CD1c-positive myeloid dendritic cell (primary cell): ENCODE results near the gene AMPD3.

Source experiments
- DNase-seq: peaks from one replicate; pipeline ENCODE4 v3.0.0-alpha.2; 2016; ENCODE audit errors: extremely low spot score

The AMPD3 gene

GRCh38 chr11:10461276-10461790 lies 6.3 kb downstream of the AMPD3 start:
- no peak for DNase-seq

DNA sequence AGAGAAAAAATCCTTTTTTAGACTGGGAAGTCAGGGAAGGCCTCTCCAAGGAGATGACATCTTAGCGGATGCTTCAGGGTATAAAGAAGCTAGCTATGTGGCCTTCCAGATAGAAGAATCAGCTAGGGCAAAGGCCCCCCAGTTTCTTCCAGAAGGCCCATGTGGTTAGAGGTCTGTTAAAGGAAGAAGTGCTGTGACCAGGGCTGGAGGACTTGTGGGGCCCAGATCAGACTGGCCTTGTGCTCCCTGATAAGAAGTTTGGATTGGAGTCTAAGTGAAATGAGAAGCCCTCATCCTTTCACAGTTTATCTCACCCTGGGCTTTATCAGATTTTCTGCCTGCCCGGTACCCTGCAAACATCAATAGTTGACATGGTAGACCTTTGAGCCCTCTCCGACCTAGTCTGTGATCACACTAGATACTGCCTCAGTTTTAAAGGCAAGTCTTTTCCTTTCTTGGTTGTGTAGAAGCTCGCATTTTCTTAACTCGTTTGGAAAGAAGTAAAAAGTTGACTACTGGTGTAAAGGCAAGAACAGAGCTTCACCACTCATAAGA lies 7.8 kb downstream of the AMPD3 start:
- no peak for DNase-seq

GRCh38 chr11:10473371-10473770 lies 18.3 kb downstream of the AMPD3 start:
- no peak for DNase-seq

DNA sequence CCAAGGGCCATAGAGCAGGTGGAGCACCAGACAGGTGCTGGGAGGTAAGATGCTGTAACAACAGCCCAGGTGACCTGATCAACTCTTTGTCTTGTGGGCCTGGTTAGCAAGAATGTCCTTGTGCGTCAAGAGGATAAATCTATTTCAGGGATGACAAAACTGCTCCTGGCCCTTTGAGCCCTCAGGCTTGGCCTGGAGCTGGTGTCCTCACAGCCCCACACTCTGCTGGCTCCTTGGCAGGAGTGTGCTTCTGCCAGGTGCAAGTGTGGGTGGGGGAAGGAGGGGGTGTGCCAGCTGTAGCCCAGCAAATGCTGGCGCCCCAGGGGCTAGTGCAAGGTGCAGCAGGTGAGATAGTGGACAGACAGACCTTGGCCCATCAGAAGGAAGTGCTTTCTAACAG lies 19.5 kb downstream of the AMPD3 start:
- DNase-seq, result no peak

DNA sequence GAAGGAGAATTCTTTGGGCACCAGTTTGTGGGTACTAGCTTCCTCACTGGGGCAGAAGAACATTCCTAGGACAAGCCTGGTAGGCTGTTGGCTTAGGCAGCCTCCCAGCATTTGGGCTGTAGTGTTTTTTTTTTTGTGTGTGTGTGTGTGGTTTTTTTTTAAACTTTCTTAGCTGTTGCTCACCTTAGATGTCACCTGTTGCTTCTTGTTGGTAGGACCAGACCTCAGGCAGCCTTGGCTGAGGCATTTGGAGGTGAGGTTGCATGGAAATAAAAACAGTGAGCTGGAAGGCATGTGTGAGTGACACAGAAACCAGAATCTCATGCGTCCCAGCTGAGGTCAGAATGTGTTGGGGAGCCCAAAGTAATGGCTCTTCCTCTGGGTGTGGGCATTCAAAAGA lies 21.3 kb downstream of the AMPD3 start:
- DNase-seq, result no peak

DNA sequence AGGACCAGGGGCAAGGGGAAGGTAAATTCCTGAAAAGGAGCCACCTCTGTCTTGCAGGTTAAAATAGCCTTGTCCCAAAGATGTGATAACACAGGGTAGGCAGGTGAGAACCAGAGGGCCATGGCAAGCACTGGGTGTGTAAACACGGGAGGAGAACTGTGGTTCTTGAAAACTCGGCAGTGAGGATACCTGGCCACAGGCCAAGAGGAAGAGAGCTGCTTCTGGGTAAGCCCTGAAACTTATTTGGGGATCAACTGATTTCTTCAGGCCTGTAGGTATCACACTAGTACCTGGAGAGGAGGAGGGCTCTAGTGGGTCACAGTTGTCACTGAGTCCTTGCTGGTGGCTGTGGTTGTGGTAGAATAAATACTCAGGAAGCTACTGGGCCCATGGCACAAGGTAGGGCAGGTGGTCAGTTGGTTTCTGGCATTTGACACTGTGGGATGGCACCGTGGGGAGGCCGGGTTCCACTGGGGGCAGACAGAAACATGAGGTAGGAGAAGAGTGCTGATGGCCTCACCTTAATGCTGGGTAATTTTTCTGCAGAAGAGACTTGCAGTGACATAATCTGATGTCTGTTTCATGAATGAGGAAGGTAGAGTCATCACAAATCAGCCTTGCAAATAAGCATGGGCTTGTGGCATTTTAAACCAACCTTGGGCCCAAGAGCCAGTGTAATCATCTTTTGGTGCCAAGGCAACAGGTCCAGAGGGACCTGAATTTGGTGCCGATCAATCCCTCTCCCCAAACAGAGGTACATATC lies 22.0 kb downstream of the AMPD3 start:
- peak; percentile 35 for DNase-seq

DNA sequence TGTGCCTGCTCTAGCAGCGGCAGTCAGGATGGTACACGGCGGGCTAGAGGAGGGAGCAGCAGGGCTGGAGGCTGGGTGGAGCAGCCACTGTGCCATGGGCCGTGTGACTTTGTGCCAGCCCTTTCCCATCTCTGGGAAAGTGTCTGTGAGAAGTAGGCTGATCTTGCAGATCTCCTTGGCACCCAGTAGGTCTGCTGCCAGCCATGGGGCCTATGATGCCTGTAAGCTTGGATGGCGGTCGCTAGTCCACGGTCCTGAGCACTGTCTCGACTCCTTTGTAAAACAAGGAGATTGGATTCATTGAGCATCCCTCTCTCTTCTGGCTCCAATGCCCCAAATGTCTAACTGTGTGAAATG lies 22.6 kb downstream of the AMPD3 start:
- DNase-seq, result no peak

DNA sequence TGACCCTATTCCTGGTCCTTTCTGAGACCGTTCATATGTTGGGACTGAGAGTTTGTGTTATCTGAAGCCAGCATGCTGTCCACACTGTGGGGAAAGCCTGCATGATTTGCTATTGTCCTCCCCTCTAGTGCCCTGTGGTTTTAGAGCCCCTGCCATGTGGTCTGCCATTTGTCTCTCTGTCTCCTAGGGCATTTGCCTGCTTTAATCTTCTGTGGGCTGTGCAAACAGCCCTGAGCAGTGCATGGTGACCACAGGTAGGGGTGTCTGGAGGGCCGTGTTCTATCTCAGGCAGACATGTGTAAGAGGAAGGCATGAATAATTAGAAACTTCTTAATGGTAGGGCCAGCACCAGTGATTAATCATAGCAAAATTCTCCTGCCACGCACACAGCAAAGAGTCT lies 23.0 kb downstream of the AMPD3 start:
- no peak for DNase-seq

DNA sequence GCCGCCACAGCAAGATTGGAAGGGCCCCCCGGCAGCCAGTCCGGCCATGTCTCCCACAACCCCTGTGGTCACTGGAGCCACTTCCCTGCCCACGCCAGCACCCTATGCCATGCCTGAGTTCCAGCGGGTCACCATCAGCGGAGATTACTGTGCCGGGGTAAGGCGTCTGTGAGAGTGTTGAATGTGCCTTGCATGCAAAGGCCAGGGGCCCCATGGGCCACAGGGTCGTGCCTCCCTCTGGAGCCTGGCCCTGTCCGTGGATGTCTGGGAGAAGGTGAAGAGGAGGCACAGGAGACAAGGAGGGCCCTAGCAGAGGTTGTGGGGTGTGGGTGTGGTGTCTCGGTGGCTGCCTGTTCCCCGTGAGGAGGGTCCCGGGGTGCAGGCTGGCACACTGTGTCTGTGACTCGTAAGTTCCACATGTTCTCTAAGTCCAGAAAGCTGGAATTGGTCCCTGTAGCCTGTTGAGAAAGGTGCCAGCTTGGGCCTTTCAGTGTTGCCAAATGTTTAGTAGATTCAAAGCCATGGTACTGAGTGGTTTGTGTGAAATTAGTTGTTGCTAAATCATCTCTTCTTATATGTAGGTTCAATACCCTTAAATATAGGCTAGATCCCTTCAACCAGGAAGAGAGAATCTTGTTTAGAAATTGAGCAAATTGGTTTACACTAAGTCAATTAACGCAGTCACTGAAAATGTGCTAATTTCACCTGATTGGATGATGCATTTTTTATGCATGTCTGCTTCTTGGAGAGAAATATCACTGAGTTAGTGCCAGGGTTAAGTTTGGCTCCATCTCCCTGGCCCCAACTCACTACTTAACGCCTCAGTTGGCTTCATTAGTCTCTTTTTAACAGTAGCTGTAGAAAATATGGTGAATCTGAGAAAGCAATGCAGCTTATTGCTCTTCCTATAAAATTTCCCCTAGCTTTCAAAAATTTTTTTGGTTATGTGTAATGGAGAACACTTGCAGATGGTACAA lies 23.8 kb downstream of the AMPD3 start:
- no peak for DNase-seq

- DNase-seq, result no peak
Measured at GRCh38 chr11:10480026-10480425, 25.0 kb downstream of the AMPD3 start.

GRCh38 chr11:10480760-10481159 lies 25.7 kb downstream of the AMPD3 start:
- DNase-seq, result no peak

DNA sequence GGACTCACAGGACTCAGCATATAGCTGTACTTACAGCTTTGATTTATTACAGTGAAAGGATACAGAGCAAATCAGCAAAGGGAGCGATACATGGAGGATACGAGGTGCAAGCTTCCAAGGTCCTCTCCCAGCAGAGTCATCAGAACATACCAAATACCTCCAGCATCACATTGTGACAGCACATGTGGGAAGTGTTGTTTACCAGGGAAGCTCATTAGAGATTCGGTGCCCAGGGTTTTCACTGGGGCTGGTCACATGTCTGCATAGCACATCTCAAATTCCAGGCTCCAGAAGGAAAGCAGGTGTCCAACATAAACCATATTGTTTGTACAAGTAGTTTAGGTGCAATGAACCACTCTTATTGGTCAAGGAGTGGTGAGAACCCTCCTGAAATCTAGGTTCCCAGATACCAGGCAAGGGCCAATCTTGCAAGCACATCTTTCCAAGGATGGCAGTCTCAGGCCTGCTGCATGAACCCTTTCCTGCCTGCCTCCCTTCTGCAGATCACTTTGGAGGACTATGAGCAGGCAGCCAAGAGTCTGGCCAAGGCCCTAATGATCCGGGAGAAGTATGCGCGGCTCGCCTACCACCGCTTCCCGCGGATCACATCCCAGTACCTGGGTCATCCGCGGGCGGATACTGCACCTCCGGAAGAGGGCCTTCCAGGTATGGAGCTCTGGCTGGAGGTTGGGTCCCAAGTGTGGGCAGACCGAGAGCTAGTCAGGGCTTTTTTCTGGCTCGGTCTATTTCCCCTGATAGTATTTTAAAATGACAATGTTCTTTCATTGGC lies 26.7 kb downstream of the AMPD3 start:
- DNase-seq, result no peak

DNA sequence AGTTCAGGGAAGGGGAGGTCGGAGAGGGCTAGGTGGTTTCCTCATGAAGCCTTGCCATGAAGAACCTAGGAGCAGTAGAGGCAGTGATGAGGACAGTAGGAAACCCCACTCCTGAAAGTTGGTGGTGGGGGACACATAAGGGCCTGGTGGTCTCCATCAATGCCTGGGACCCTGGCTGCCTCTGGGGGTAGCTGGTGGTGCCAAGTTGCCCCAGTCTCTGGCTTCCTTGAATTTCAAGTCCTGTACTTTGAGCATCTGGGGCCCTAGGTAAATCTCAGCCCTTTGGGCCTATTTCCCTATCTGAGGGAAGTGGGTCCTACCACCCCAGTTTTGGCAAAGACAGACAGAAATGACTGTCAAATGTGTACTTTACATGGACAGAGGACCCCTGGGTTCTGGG lies 28.1 kb downstream of the AMPD3 start:
- DNase-seq, result no peak

GRCh38 chr11:10483584-10483983 lies 28.5 kb downstream of the AMPD3 start:
- no peak for DNase-seq

- no peak for DNase-seq
Measured at GRCh38 chr11:10484461-10485180, 29.6 kb downstream of the AMPD3 start.

GRCh38 chr11:10485646-10486045 lies 30.6 kb downstream of the AMPD3 start:
- DNase-seq, result no peak

GRCh38 chr11:10486161-10486840 lies 31.2 kb downstream of the AMPD3 start:
- DNase-seq, result no peak

- no peak for DNase-seq
Measured at GRCh38 chr11:10487002-10487647, 32.1 kb downstream of the AMPD3 start.

- DNase-seq, result no peak
Measured at GRCh38 chr11:10488121-10488933, 33.3 kb downstream of the AMPD3 start.
